A549 (cell line): ENCODE data around the gene PDCD2. TPM values are rescaled to one million over a fixed set of nuclear protein-coding genes. Genes with fewer than 3 reads are reported as not detected.
"Not testable (repeated sequence)": the region's sequence is repeated elsewhere in the genome, so short reads cannot be mapped to it uniquely, and the experiment has no call there.

Experiments used
- ATAC-seq, 2 experiments: fragments of 200-7000 bp in 1 of 2; fragments of >200 bp in 1 of 2; cut with Nextera tagmentation in 1 of 2; cut with Tn5 transposase in 1 of 2; 3 replicates each; pipeline versions ENCODE4 v1.8.0 to v1.9.1; 2018 to 2020; ENCODE audit warnings: mild to moderate bottlenecking in 1 of 2, moderate library complexity in 1 of 2
- CTCF ChIA-PET: fragments of 300-600 bp; sonication (Branson Sonifier 250); formaldehyde crosslinking; extraction: SDS; loops from one replicate; lab custom pipeline; 2021; ENCODE audit warnings: antibody characterized with exemption, inconsistent platforms; lab: Yijun Ruan, JAX
- POLR2A ChIA-PET: fragments of 350-600 bp; formaldehyde crosslinking; extraction: SDS; loops from one replicate; lab custom pipeline; 2021; ENCODE audit warnings: antibody characterized with exemption, inconsistent platforms; lab: Yijun Ruan, JAX
- DNase-seq, 2 experiments: peaks; one replicate each; pipeline versions ENCODE4 v3.0.0 to v3.0.0-alpha.2; 2011 to 2016; ENCODE audit warnings: low read depth in 1 of 2, low spot score in 1 of 2
- FAIRE-seq: peaks from 2 replicates; lab custom pipeline; 2011; peaks lifted over from hg19 to GRCh38; lab: Jason Lieb, UNC
- H3K27ac ChIP-seq, 2 experiments: fragments of >200 bp; sonication (Bioruptor Twin); formaldehyde crosslinking; 3 replicates each; pipeline ENCODE4 v1.5.1; 2016 to 2017
- H3K4me1 ChIP-seq: fragments of >200 bp; sonication (Bioruptor Twin); formaldehyde crosslinking; 3 replicates; pipeline ENCODE4 v1.6.1; 2016
- H3K4me2 ChIP-seq: fragments of >200 bp; sonication (Bioruptor Twin); formaldehyde crosslinking; 3 replicates; pipeline ENCODE4 v1.6.1; 2016
- H3K4me3 ChIP-seq: fragments of >200 bp; sonication (Bioruptor Twin); formaldehyde crosslinking; 3 replicates; pipeline ENCODE4 v1.5.1; 2016
- H3K9me3 ChIP-seq: fragments of >200 bp; sonication (Bioruptor Twin); formaldehyde crosslinking; 3 replicates; pipeline ENCODE4 v1.6.1; 2016
- CBX8 ChIP-seq: fragments of 200-600 bp; sonication (generic); IDR thresholded peaks from 2 replicates; pipeline ENCODE4 v1.6.1; 2016
- CEBPB ChIP-seq, 2 experiments: fragments of >200 bp in 1 of 2; sonication (Bioruptor Twin) in 1 of 2; formaldehyde crosslinking in 1 of 2; IDR thresholded peaks; 2 replicates each; pipeline ENCODE4 v1.6.1; 2012 to 2016
- CHD4 ChIP-seq: fragments of 200-600 bp; sonication (generic); IDR thresholded peaks from 2 replicates; pipeline ENCODE4 v1.6.1; 2016; ENCODE audit warnings: antibody characterized with exemption, mild to moderate bottlenecking, borderline replicate concordance
- CTCF ChIP-seq: fragments of >200 bp; sonication (Bioruptor Twin); formaldehyde crosslinking; IDR thresholded peaks from 3 replicates; pipeline ENCODE4 v1.5.1; 2016
- E2F6 ChIP-seq: IDR thresholded peaks from 2 replicates; pipeline ENCODE4 v1.6.1; 2012; ENCODE audit warnings: low read depth, borderline replicate concordance
- EHF ChIP-seq: fragments of 250-450 bp; sonication (Bioruptor Pico); IDR thresholded peaks from 2 replicates; pipeline ENCODE4 v1.5.0; 2020; ENCODE audit warnings: mild to moderate bottlenecking
- ESRRA ChIP-seq: fragments of 150-350 bp; IDR thresholded peaks from 2 replicates; pipeline ENCODE4 v1.6.1; 2014; ENCODE audit warnings: mild to moderate bottlenecking, low read length, borderline replicate concordance
- GATA3 ChIP-seq: IDR thresholded peaks from 2 replicates; pipeline ENCODE4 v1.6.1; 2012; ENCODE audit warnings: borderline replicate concordance
- HDAC2 ChIP-seq: fragments of 200-600 bp; sonication (generic); IDR thresholded peaks from 2 replicates; pipeline ENCODE4 v1.6.1; 2016
- HES2 ChIP-seq: fragments of >200 bp; sonication (Bioruptor Twin); formaldehyde crosslinking; IDR thresholded peaks from 2 replicates; pipeline ENCODE4 v1.6.1; 2016
- HMGXB4 ChIP-seq: fragments of 250-450 bp; sonication (Bioruptor Pico); IDR thresholded peaks from 2 replicates; pipeline ENCODE4 v1.5.0; 2021; ENCODE audit warnings: mild to moderate bottlenecking, moderate library complexity, borderline replicate concordance
- HOXB13 ChIP-seq: fragments of 250-450 bp; sonication (Bioruptor Pico); IDR thresholded peaks from 2 replicates; pipeline ENCODE4 v1.5.0; 2020; ENCODE audit warnings: low read depth, mild to moderate bottlenecking, moderate library complexity
- MAFK ChIP-seq: fragments of 450-650 bp; IDR thresholded peaks from 2 replicates; pipeline ENCODE4 v1.6.1; 2014; ENCODE audit not compliant: partially characterized antibody
- NFE2L2 ChIP-seq: fragments of 150-350 bp; conservative IDR thresholded peaks from 2 replicates; pipeline ENCODE4 v1.6.1; 2014; ENCODE audit warnings: low read length
- NPAS2 ChIP-seq: fragments of 250-450 bp; sonication (Bioruptor Pico); IDR thresholded peaks from 2 replicates; pipeline ENCODE4 v1.8.0; 2022; ENCODE audit warnings: mild to moderate bottlenecking, moderate library complexity, borderline replicate concordance
- RAD21 ChIP-seq, 2 experiments: fragments of >200 bp in 1 of 2; sonication (Bioruptor Twin) in 1 of 2; formaldehyde crosslinking in 1 of 2; IDR thresholded peaks in 1 of 2; conservative IDR thresholded peaks in 1 of 2; 2 replicates in 1 of 2; 3 replicates in 1 of 2; pipeline ENCODE4 v1.6.1; 2012 to 2018; ENCODE audit warnings: inconsistent platforms in 1 of 2
- RARB ChIP-seq: fragments of 250-450 bp; sonication (Bioruptor Pico); IDR thresholded peaks from 2 replicates; pipeline ENCODE4 v1.8.0; 2021; ENCODE audit warnings: mild to moderate bottlenecking, moderate library complexity
- RFX5 ChIP-seq: fragments of 450-650 bp; IDR thresholded peaks from 2 replicates; pipeline ENCODE4 v1.7.1; 2014; ENCODE audit warnings: antibody characterized with exemption, mild to moderate bottlenecking, moderate library complexity
- RNF2 ChIP-seq: fragments of 200-600 bp; sonication (generic); IDR thresholded peaks from 2 replicates; pipeline ENCODE4 v1.6.1; 2016; ENCODE audit warnings: low read depth, mild to moderate bottlenecking, antibody characterized with exemption, moderate library complexity, borderline replicate concordance
- SMC3 ChIP-seq: fragments of >200 bp; sonication (Bioruptor Twin); formaldehyde crosslinking; IDR thresholded peaks from 3 replicates; pipeline ENCODE4 v1.6.1; 2018; ENCODE audit warnings: inconsistent platforms
- SREBF2 ChIP-seq: fragments of 450-650 bp; IDR thresholded peaks from 2 replicates; pipeline ENCODE4 v1.6.1; 2014; ENCODE audit warnings: mild to moderate bottlenecking, moderate library complexity
- TP53 ChIP-seq: fragments of 250-450 bp; sonication (Bioruptor Pico); IDR thresholded peaks from 2 replicates; pipeline ENCODE4 v1.5.0; 2021; ENCODE audit warnings: mild to moderate bottlenecking, moderate library complexity
- ZSCAN20 ChIP-seq: fragments of 250-450 bp; sonication (Bioruptor Pico); IDR thresholded peaks from 2 replicates; pipeline ENCODE4 v1.8.0; 2022; ENCODE audit warnings: mild to moderate bottlenecking, moderate library complexity
- WGBS: methylation state at CpG from one replicate; pipeline ENCODE4 v1.1.6; 2017; ENCODE audit errors: missing lambda C conversion rate; 5-methylcytosine and 5-hydroxymethylcytosine counted together
- polyA plus RNA-seq, 4 experiments: library from polyadenylated mRNA; depleted of rRNA in 3 of 4; stranded (reverse); fragments of >200 nt; fragmentation: RNase III in 1 of 4; extraction: RNeasy Plus Mini Kit Qiagen cat#74134 plus additional on column Dnase treatment in 1 of 4; gene quantifications; 2 replicates in 3 of 4; 3 replicates in 1 of 4; pipeline ENCODE4 v1.2.3, GENCODE V29; 2011 to 2017

Gene PDCD2
- polyA plus RNA-seq, 2 of the 4 experiments (the other 2 are of a cell fraction): 52.6 to 90.0 TPM

GRCh38 chr6:170529839-170530469, 54.5 kb downstream of the PDCD2 start:
- ChIA-PET CTCF (interaction anchor here (0.6 to 4.8 kb wide), 32 partner anchors 9 to 1675 kb away, joined by 3 to 39 read pairs (median 4); no protein-coding TSS in a partner anchor), POLR2A (no interaction called here)
- Histone ChIP-seq H3K4me2 (no peak overlapping the region), H3K4me3 (no peak overlapping the region)
- TF ChIP-seq ESRRA (no peak), RFX5 (no peak), SREBF2 (no peak), TP53 (no peak), HDAC2 (no peak), RNF2 (no peak), ZSCAN20 (no peak), RAD21 (conservative IDR thresholded peaks at IDR 0.05 in 1 of 2, IDR thresholded peaks at IDR 0.05 in 1 of 2) (peak; percentile 78 to 81), HMGXB4 (CRISPR knock-in tag) (no peak), HES2 (no peak), E2F6 (no peak), GATA3 (no peak), SMC3 (peak; percentile 64), EHF (CRISPR knock-in tag) (no peak), NFE2L2 (no peak), CHD4 (no peak), HOXB13 (no peak), RARB (CRISPR knock-in tag) (no peak), NPAS2 (no peak), CTCF (peak; percentile 72), CEBPB (IDR thresholded peaks at IDR 0.05) (no peak), CBX8 (no peak), MAFK (no peak)
- TF ChIP-seq, all 56 proteins: peak for 3
- H3K4me1 ChIP-seq: no peaks in the 10 kb centered on the region
- DNase-seq (peak; percentile 57 to 67), FAIRE-seq (no peak), ATAC-seq (peak; percentile 81 to 95)
- H3K27ac ChIP-seq: no peak overlapping the region
- WGBS: 38% methylated on average over 5 of the region's 5 CpGs
- no peaks in the 10 kb centered on the region for H3K9me3 ChIP-seq

- POLR2A ChIA-PET, H3K4me3 ChIP-seq, H3K4me1 ChIP-seq, H3K4me2 ChIP-seq, FAIRE-seq, H3K9me3 ChIP-seq, DNase-seq, H3K27ac ChIP-seq, ATAC-seq: not testable (repeated sequence)
- WGBS: 91% methylated on average over 5 of the region's 5 CpGs
- CTCF ChIA-PET: interaction anchor here (0.6 to 4.8 kb wide), 5 partner anchors 13 to 738 kb away, joined by 3 to 39 read pairs (median 4); no protein-coding TSS in a partner anchor
These were observed 56.4 kb downstream of the PDCD2 start for GRCh38 chr6:170527995-170528394.
